ENCODE results near the gene MSI2. TPM values are rescaled to one million over a fixed set of nuclear protein-coding genes. Genes with fewer than 3 reads are reported as not detected.

The MSI2 gene
- total RNA-seq, 2 donors from 2014 or later: 53.1 to 74.0 TPM

- TF ChIP-seq POLR2AphosphoS5 (IDR thresholded peaks at IDR 0.05): no peak
- no peak for TF ChIP-seq POLR2A (IDR thresholded peaks at IDR 0.05)
- no peak for TF ChIP-seq CTCF (IDR thresholded peaks at IDR 0.05)
- H3K27ac ChIP-seq: no peak overlapping the region
- no peaks in the 10 kb centered on the region for H3K36me3 ChIP-seq
Observed at GRCh38 chr17:57447990-57448758, 191.9 kb downstream of the MSI2 start.

GRCh38 chr17:57448759-57449283 lies 192.5 kb downstream of the MSI2 start:
- Histone ChIP-seq H3K9me3 (no peaks in the 10 kb centered on the region), H3K27ac (no peak overlapping the region), H3K36me3 (no peaks in the 10 kb centered on the region), H3K27me3 (replicated peaks; ENCODE audit: insufficient read depth) (no peaks in the 10 kb centered on the region), H3K4me3 (no peak overlapping the region), H3K4me1 (replicated peaks) (no peaks in the 10 kb centered on the region)
- WGBS: 86% methylated on average over 7 of the region's 7 CpGs
- TF ChIP-seq POLR2A (IDR thresholded peaks at IDR 0.05) (no peak), CTCF (IDR thresholded peaks at IDR 0.05) (no peak), POLR2AphosphoS5 (IDR thresholded peaks at IDR 0.05) (no peak)
- no peak for DNase-seq (ENCODE audit: low spot score)
- intact Hi-C loops (cut with DNase I): no loop called here

More at GRCh38 chr17:57447990-57448758, 191.9 kb downstream of the MSI2 start:
- Histone ChIP-seq H3K4me1 (replicated peaks) (no peaks in the 10 kb centered on the region), H3K4me3 (no peak overlapping the region), H3K27me3 (replicated peaks; ENCODE audit: insufficient read depth) (no peaks in the 10 kb centered on the region), H3K9me3 (no peaks in the 10 kb centered on the region)
- intact Hi-C loops (cut with DNase I): no loop called here
- DNase-seq (ENCODE audit: low spot score): no peak
- 61% methylated on average over 10 of the region's 10 CpGs for WGBS

- H3K36me3 ChIP-seq: no peaks in the 10 kb centered on the region
Observed at GRCh38 chr17:57451191-57451590, 194.9 kb downstream of the MSI2 start.

GRCh38 chr17:57451643-57452042 lies 195.3 kb downstream of the MSI2 start:
- 70% methylated on average over 7 of the region's 7 CpGs for WGBS
- Histone ChIP-seq H3K27ac (no peak overlapping the region), H3K27me3 (replicated peaks; ENCODE audit: insufficient read depth) (no peaks in the 10 kb centered on the region), H3K4me3 (no peak overlapping the region), H3K9me3 (no peaks in the 10 kb centered on the region), H3K36me3 (no peaks in the 10 kb centered on the region), H3K4me1 (replicated peaks) (no peaks in the 10 kb centered on the region)
- TF ChIP-seq CTCF (IDR thresholded peaks at IDR 0.05) (no peak), POLR2A (IDR thresholded peaks at IDR 0.05) (no peak), POLR2AphosphoS5 (IDR thresholded peaks at IDR 0.05) (no peak)
- intact Hi-C loops (cut with DNase I): no loop called here
- DNase-seq (ENCODE audit: low spot score): no peak

More at GRCh38 chr17:57451191-57451590, 194.9 kb downstream of the MSI2 start:
- TF ChIP-seq POLR2A (IDR thresholded peaks at IDR 0.05): no peak
- TF ChIP-seq POLR2AphosphoS5 (IDR thresholded peaks at IDR 0.05): no peak
- TF ChIP-seq CTCF (IDR thresholded peaks at IDR 0.05): no peak
- DNase-seq (ENCODE audit: low spot score): no peak
- Histone ChIP-seq H3K27ac (no peak overlapping the region), H3K27me3 (replicated peaks; ENCODE audit: insufficient read depth) (no peaks in the 10 kb centered on the region), H3K4me3 (no peak overlapping the region), H3K4me1 (replicated peaks) (no peaks in the 10 kb centered on the region), H3K9me3 (no peaks in the 10 kb centered on the region)
- 92% methylated on average over 8 of the region's 8 CpGs for WGBS
- intact Hi-C loops (cut with DNase I): no loop called here
